Endothelial cell (in vitro differentiated cells): ENCODE measurements around the gene TGOLN2. TPM values are rescaled to one million over a fixed set of nuclear protein-coding genes. Genes with fewer than 3 reads are reported as not detected.
"Not testable (repeated sequence)": the region's sequence is repeated elsewhere in the genome, so short reads cannot be mapped to it uniquely, and the experiment has no call there.

Source experiments
- DNase-seq: peaks from one replicate; pipeline ENCODE4 v3.0.0; 2021; ENCODE audit warnings: low spot score
- H3K27ac Mint-ChIP-seq: one replicate; pipeline ENCODE4 v1.8.0; 2021; ENCODE audit warnings: mixed read lengths, inconsistent platforms; ENCODE audit not compliant: unreplicated experiment
- H3K27me3 Mint-ChIP-seq: one replicate; pipeline ENCODE4 v1.8.0; 2021; ENCODE audit warnings: mild to moderate bottlenecking, moderate library complexity, mixed read lengths, inconsistent platforms; ENCODE audit not compliant: unreplicated experiment
- H3K36me3 Mint-ChIP-seq: one replicate; pipeline ENCODE4 v1.8.0; 2021; ENCODE audit warnings: mild to moderate bottlenecking, low read depth, mixed read lengths, inconsistent platforms; ENCODE audit not compliant: unreplicated experiment
- H3K4me1 Mint-ChIP-seq: one replicate; pipeline ENCODE4 v1.8.0; 2021; ENCODE audit warnings: mild to moderate bottlenecking, mixed read lengths, inconsistent platforms; ENCODE audit not compliant: unreplicated experiment
- H3K4me3 Mint-ChIP-seq: one replicate; pipeline ENCODE4 v1.8.0; 2021; ENCODE audit warnings: mild to moderate bottlenecking, mixed read lengths, inconsistent platforms; ENCODE audit not compliant: unreplicated experiment
- H3K9me3 Mint-ChIP-seq: one replicate; pipeline ENCODE4 v1.8.0; 2021; ENCODE audit warnings: mixed read lengths, inconsistent platforms; ENCODE audit not compliant: unreplicated experiment
- CTCF ChIP-seq: fragments of 200-600 bp; sonication (generic); IDR thresholded peaks from one replicate; pipeline ENCODE4 v1.5.0; 2021; ENCODE audit warnings: antibody characterized with exemption; ENCODE audit not compliant: unreplicated experiment
- total RNA-seq: library from RNA; stranded (reverse); fragmentation: NEBNext Ultra II Directional; extraction: Animal tissue kit (Norgen Biotek cat#: 25700); gene quantifications from one replicate; pipeline ENCODE4 v1.2.1, GENCODE V29; 2021; ENCODE audit not compliant: unreplicated experiment

TGOLN2 gene
- total RNA-seq, 1 donor from 2014 or later = 83.1 TPM

GRCh38 chr2:85340034-85340892 is 12.5 kb upstream of the TGOLN2 start:
- DNase-seq = no peak
- no peaks in the 10 kb centered on the region for H3K9me3 Mint-ChIP-seq
- no peak overlapping the region for H3K27ac Mint-ChIP-seq
- H3K4me3 Mint-ChIP-seq = no peak overlapping the region
- TF ChIP-seq CTCF = no peak
- peaks cover 5% of the 10 kb centered on the region for H3K4me1 Mint-ChIP-seq
- H3K36me3 Mint-ChIP-seq = peaks cover 5% of the 10 kb centered on the region
- peaks cover 3% of the 10 kb centered on the region for H3K27me3 Mint-ChIP-seq

GRCh38 chr2:85334928-85335327 is 7.1 kb upstream of the TGOLN2 start:
- Mint-ChIP-seq H3K4me1 (no peaks in the 10 kb centered on the region), H3K27me3 (peaks cover 1% of the 10 kb centered on the region), H3K4me3 (no peak overlapping the region), H3K36me3 (no peaks in the 10 kb centered on the region), H3K9me3 (no peaks in the 10 kb centered on the region), H3K27ac (no peak overlapping the region)
- DNase-seq = no peak
- TF ChIP-seq CTCF = no peak

DNA sequence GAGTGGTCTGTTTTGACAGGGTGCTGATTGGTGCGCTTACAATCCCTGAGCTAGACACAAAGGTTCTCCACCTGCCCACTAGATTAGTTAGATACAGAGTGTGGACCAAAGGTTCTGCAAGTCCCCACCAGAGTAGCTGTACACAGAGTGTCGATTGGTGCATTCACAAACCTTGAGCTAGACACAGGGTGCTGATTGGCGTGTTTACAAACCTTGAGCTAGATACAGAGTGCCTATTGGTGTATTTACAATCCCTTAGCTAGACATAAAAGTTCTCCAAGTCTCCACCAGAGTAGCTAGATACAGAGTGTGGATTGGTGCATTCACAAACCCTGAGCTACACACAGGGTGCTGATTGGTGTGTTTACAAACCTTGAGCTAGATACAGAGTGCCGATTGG is 6.1 kb upstream of the TGOLN2 start:
- not testable (repeated sequence) for H3K4me1 Mint-ChIP-seq, H3K27ac Mint-ChIP-seq, DNase-seq, H3K36me3 Mint-ChIP-seq, H3K4me3 Mint-ChIP-seq, H3K9me3 Mint-ChIP-seq, H3K27me3 Mint-ChIP-seq

- TF ChIP-seq CTCF = no peak
- H3K4me3 Mint-ChIP-seq = no peak overlapping the region
- no peak overlapping the region for H3K27ac Mint-ChIP-seq
- peaks cover 18% of the 10 kb centered on the region for H3K4me1 Mint-ChIP-seq
- peaks cover 15% of the 10 kb centered on the region for H3K36me3 Mint-ChIP-seq
- H3K9me3 Mint-ChIP-seq = no peaks in the 10 kb centered on the region
- peaks cover 8% of the 10 kb centered on the region for H3K27me3 Mint-ChIP-seq
- no peak for DNase-seq
These were observed 3.2 kb upstream of the TGOLN2 start for GRCh38 chr2:85330839-85331636.

DNA sequence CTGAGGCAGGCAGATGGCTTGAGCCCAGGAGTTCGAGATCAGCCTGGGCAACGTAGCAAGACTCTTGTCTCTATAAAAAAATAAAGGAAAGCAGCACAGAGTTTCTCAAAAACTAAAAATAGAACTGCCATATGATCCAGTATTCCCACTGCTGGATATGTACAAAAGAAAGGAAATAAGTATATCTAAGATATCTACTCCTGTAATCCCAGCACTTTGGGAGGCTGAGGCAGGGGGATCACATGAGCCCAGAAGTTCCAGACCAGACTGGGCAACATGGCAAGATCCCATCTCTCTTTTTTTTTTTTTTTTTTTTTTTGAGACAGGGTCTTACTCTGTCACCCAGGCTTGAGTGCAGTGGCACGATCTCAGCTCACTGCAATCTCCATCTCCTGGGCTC is 1.9 kb upstream of the TGOLN2 start:
- H3K4me1 Mint-ChIP-seq = peaks cover 30% of the 10 kb centered on the region
- H3K9me3 Mint-ChIP-seq, DNase-seq, H3K27me3 Mint-ChIP-seq, H3K4me3 Mint-ChIP-seq, H3K27ac Mint-ChIP-seq: not testable (repeated sequence)
- peaks cover 25% of the 10 kb centered on the region for H3K36me3 Mint-ChIP-seq
